HL-60 (cell line): ENCODE data around the gene PLEKHG3.

ENCODE experiments used
- DNase-seq, 2 experiments: peaks; one replicate each; pipeline ENCODE4 v3.0.0-alpha.2; 2010 to 2020; ENCODE audit warnings: low read depth in 1 of 2, low spot score in 1 of 2
- H3K27ac ChIP-seq: fragments of 250-450 bp; sonication (Bioruptor Pico); replicated peaks from 2 replicates; pipeline ENCODE4 v1.5.1; 2020; ENCODE audit warnings: mild to moderate bottlenecking, moderate library complexity
- H3K27me3 ChIP-seq: fragments of 250-450 bp; sonication (Bioruptor Pico); 2 replicates; pipeline ENCODE4 v1.5.1; 2021; ENCODE audit warnings: mild to moderate bottlenecking, moderate library complexity; ENCODE audit not compliant: insufficient read depth, poor library complexity, severe bottlenecking
- H3K4me3 ChIP-seq: replicated peaks from 2 replicates; pipeline ENCODE4 v1.5.1; 2011; ENCODE audit warnings: mild to moderate bottlenecking, control low read depth, low read length; ENCODE audit not compliant: insufficient read depth
- GABPA ChIP-seq: IDR thresholded peaks from 2 replicates; pipeline ENCODE4 v1.6.1; 2012; ENCODE audit warnings: low read depth
- POLR2AphosphoS5 ChIP-seq: IDR thresholded peaks from 2 replicates; pipeline ENCODE4 v1.6.1; 2012; ENCODE audit warnings: low read depth
- SPI1 ChIP-seq: IDR thresholded peaks from 2 replicates; pipeline ENCODE4 v1.6.1; 2012; ENCODE audit warnings: low read depth, mild to moderate bottlenecking, borderline replicate concordance
- TF ChIP-seq, protein P1 (sequence below): IDR thresholded peaks from 2 replicates; pipeline ENCODE4 v1.6.1; 2012; ENCODE audit warnings: low read depth; ENCODE audit not compliant: insufficient replicate concordance
- TF ChIP-seq, protein P2 (sequence below): IDR thresholded peaks from one replicate; pipeline ENCODE4 v1.5.1; 2011; ENCODE audit warnings: low read length, control low read depth, inconsistent platforms; ENCODE audit not compliant: insufficient read depth

PLEKHG3 gene

DNA sequence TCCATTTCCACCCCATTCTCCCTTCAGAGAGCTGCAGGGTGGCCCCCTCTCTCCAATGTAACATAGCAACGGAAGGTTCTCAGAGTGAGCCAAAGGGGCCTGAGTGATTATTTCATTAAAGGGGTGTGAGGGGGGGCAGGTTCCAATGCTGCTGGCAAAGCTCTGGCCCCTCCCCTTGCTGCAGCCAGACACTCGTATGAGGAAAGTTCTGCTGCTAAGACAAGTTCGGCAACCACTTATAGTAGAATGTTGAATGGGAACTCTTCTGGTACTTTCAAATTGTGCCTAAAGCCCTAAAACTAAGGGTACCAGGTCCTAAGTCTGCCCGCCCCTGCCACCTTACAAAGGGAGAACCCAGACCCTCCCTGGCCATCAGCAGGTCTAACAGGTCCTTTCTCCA lies 49.8 kb downstream of the PLEKHG3 start:
- TF ChIP-seq, protein P1, sequence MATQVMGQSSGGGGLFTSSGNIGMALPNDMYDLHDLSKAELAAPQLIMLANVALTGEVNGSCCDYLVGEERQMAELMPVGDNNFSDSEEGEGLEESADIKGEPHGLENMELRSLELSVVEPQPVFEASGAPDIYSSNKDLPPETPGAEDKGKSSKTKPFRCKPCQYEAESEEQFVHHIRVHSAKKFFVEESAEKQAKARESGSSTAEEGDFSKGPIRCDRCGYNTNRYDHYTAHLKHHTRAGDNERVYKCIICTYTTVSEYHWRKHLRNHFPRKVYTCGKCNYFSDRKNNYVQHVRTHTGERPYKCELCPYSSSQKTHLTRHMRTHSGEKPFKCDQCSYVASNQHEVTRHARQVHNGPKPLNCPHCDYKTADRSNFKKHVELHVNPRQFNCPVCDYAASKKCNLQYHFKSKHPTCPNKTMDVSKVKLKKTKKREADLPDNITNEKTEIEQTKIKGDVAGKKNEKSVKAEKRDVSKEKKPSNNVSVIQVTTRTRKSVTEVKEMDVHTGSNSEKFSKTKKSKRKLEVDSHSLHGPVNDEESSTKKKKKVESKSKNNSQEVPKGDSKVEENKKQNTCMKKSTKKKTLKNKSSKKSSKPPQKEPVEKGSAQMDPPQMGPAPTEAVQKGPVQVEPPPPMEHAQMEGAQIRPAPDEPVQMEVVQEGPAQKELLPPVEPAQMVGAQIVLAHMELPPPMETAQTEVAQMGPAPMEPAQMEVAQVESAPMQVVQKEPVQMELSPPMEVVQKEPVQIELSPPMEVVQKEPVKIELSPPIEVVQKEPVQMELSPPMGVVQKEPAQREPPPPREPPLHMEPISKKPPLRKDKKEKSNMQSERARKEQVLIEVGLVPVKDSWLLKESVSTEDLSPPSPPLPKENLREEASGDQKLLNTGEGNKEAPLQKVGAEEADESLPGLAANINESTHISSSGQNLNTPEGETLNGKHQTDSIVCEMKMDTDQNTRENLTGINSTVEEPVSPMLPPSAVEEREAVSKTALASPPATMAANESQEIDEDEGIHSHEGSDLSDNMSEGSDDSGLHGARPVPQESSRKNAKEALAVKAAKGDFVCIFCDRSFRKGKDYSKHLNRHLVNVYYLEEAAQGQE: no peak
- no peak for TF ChIP-seq GABPA
- no peak for TF ChIP-seq POLR2AphosphoS5
- TF ChIP-seq, protein P2, sequence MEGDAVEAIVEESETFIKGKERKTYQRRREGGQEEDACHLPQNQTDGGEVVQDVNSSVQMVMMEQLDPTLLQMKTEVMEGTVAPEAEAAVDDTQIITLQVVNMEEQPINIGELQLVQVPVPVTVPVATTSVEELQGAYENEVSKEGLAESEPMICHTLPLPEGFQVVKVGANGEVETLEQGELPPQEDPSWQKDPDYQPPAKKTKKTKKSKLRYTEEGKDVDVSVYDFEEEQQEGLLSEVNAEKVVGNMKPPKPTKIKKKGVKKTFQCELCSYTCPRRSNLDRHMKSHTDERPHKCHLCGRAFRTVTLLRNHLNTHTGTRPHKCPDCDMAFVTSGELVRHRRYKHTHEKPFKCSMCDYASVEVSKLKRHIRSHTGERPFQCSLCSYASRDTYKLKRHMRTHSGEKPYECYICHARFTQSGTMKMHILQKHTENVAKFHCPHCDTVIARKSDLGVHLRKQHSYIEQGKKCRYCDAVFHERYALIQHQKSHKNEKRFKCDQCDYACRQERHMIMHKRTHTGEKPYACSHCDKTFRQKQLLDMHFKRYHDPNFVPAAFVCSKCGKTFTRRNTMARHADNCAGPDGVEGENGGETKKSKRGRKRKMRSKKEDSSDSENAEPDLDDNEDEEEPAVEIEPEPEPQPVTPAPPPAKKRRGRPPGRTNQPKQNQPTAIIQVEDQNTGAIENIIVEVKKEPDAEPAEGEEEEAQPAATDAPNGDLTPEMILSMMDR: no peak
- TF ChIP-seq SPI1: no peak
- H3K4me3 ChIP-seq: no peak overlapping the region
- DNase-seq: no peak
- H3K27ac ChIP-seq: no peak overlapping the region
- H3K27me3 ChIP-seq: no peaks in the 10 kb centered on the region

DNA sequence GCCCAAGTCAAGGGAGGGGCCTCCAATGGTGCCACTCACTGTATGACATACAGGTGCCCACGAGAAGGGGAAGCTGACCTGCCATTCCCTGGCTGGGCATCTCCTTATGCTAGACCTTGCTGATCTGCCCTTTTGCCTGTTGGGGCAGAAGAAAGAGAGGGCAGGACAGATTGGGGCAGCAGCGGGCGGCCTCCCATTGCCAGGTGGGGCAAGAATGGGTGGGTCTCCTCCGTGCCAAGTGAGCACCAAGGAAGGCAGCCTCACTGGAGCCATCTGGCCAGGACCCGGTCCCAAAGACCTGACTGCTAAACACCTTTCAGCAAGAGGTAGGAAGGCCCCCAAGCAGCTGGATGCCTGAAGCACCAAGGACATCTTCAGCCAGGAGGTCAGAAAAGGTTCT lies 50.5 kb downstream of the PLEKHG3 start:
- TF ChIP-seq, protein P2: no peak
- TF ChIP-seq SPI1 (no peak), GABPA (no peak), POLR2AphosphoS5 (no peak)
- TF ChIP-seq, protein P1: no peak

DNA sequence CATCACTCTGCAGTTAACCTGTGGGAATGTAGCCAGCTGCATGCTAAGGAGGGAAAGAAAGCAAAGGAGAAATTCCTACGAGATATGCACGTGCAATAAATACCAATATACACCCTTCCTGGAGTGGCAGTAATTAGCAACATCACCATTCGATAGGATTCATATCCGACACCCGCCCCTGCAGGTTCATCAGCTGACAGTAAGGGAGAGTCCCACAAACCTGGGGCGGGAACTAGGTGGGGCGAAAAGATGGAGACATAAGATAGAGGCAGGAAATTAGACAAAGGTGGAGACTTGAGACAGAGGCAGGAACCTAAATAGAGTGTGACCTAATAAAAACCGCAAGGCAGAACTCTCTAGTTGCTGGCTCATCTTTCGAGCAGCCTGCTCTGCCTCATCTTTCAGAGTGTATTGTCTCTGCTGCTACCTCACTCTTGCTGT lies 51.6 kb downstream of the PLEKHG3 start:
- Histone ChIP-seq H3K27ac (0 out of 2 replicates have a peak overlapping the region, but pooled peaks have one; percentile 34), H3K27me3 (no peaks in the 10 kb centered on the region), H3K4me3 (no peak overlapping the region)
- DNase-seq: peak in 1 of 2 experiments; percentile 55
- TF ChIP-seq POLR2AphosphoS5 (no peak), SPI1 (no peak), GABPA (no peak)
- TF ChIP-seq, protein P2: no peak
- TF ChIP-seq, protein P1: no peak

More for the DNA sequence above, 50.5 kb downstream of the PLEKHG3 start:
- DNase-seq: no peak
- Histone ChIP-seq H3K27me3 (no peaks in the 10 kb centered on the region), H3K27ac (no peak overlapping the region), H3K4me3 (no peak overlapping the region)
